ENCODE data around the gene MRPL22. TPM values are rescaled to one million over a fixed set of nuclear protein-coding genes. Genes with fewer than 3 reads are reported as not detected.

Gene MRPL22
- polyA plus RNA-seq, 1 donor (not counting 4 experiments of a cell fraction or from before 2014, with no cell fraction given): 76.9 TPM

- Histone ChIP-seq H3K9me3 (ENCODE audit: control insufficient read depth, low read depth, low read length) (no peaks in the 10 kb centered on the region), H2AFZ (ENCODE audit: control insufficient read depth, low read length) (no peak overlapping the region), H3K9me1 (ENCODE audit: control insufficient read depth, extremely low read depth, insufficient read depth, low read length) (no peaks in the 10 kb centered on the region), H3K4me2 (ENCODE audit: control insufficient read depth, extremely low read depth, insufficient read depth, low read depth, low read length) (no peak overlapping the region), H3K36me3 (ENCODE audit: control insufficient read depth in 2 of 2, extremely low read depth in 1 of 2, insufficient read depth in 2 of 2, low read length in 2 of 2) (peaks cover 21 to 27% of the 10 kb centered on the region in 2 experiments), H3K9ac (ENCODE audit: control insufficient read depth, extremely low read depth, insufficient read depth, low read length) (no peak overlapping the region), H3K79me2 (ENCODE audit: control insufficient read depth, insufficient read depth, low read length) (no peaks in the 10 kb centered on the region), H3K4me3 (ENCODE audit: control insufficient read depth in 2 of 3, extremely low read depth in 1 of 3, insufficient read depth in 2 of 3, low read depth in 1 of 3, low read length in 3 of 3) (no peak overlapping the region), H3K27ac (ENCODE audit: control insufficient read depth, insufficient read depth, low read length) (no peak overlapping the region), H3K27me3 (ENCODE audit: control insufficient read depth, extremely low read depth, insufficient read depth, low read length) (no peaks in the 10 kb centered on the region), H3K4me1 (ENCODE audit: control insufficient read depth, extremely low read depth, insufficient read depth, low read length) (no peaks in the 10 kb centered on the region), H4K20me1 (ENCODE audit: control insufficient read depth, extremely low read depth, insufficient read depth, low read length) (no peaks in the 10 kb centered on the region)
- DNase-seq (ENCODE audit: low read depth, low spot score) (no peak), FAIRE-seq (no peak)
- dilution Hi-C loops (cut with MboI; ENCODE audit: extremely low pct_ligation_motif_present, low sequenced_read_pairs): no loop called here
- TF ChIP-seq EZH2 (IDR thresholded peaks at IDR 0.05; ENCODE audit: low read length): no peak
- TF ChIP-seq CTCF (optimal IDR thresholded peaks at IDR 0.05 in 1 of 3, IDR thresholded peaks at IDR 0.05 in 1 of 3, conservative IDR thresholded peaks at IDR 0.05 in 1 of 3; ENCODE audit: extremely low read depth in 1 of 3, insufficient read depth in 2 of 3, low read length in 3 of 3): no peak
These were observed 17.1 kb upstream of the MRPL22 start for GRCh38 chr5:154923441-154924430.

GRCh38 chr5:154933537-154933936 is 7.3 kb upstream of the MRPL22 start:
- Histone ChIP-seq H3K79me2 (ENCODE audit: control insufficient read depth, insufficient read depth, low read length) (peaks cover 31% of the 10 kb centered on the region), H3K9me3 (ENCODE audit: control insufficient read depth, low read depth, low read length) (no peaks in the 10 kb centered on the region), H3K4me1 (ENCODE audit: control insufficient read depth, extremely low read depth, insufficient read depth, low read length) (peaks cover 13% of the 10 kb centered on the region), H3K4me3 (ENCODE audit: control insufficient read depth in 2 of 3, extremely low read depth in 1 of 3, insufficient read depth in 2 of 3, low read depth in 1 of 3, low read length in 3 of 3) (no peak overlapping the region), H3K4me2 (ENCODE audit: control insufficient read depth, extremely low read depth, insufficient read depth, low read depth, low read length) (no peak overlapping the region), H2AFZ (ENCODE audit: control insufficient read depth, low read length) (no peak overlapping the region), H3K36me3 (ENCODE audit: control insufficient read depth in 2 of 2, extremely low read depth in 1 of 2, insufficient read depth in 2 of 2, low read length in 2 of 2) (peaks cover 4 to 13% of the 10 kb centered on the region in 2 experiments), H3K9me1 (ENCODE audit: control insufficient read depth, extremely low read depth, insufficient read depth, low read length) (no peaks in the 10 kb centered on the region), H3K9ac (ENCODE audit: control insufficient read depth, extremely low read depth, insufficient read depth, low read length) (no peak overlapping the region), H3K27ac (ENCODE audit: control insufficient read depth, insufficient read depth, low read length) (no peak overlapping the region), H3K27me3 (ENCODE audit: control insufficient read depth, extremely low read depth, insufficient read depth, low read length) (no peaks in the 10 kb centered on the region), H4K20me1 (ENCODE audit: control insufficient read depth, extremely low read depth, insufficient read depth, low read length) (no peaks in the 10 kb centered on the region)
- TF ChIP-seq EZH2 (IDR thresholded peaks at IDR 0.05; ENCODE audit: low read length) (no peak), CTCF (optimal IDR thresholded peaks at IDR 0.05 in 1 of 3, IDR thresholded peaks at IDR 0.05 in 1 of 3, conservative IDR thresholded peaks at IDR 0.05 in 1 of 3; ENCODE audit: extremely low read depth in 1 of 3, insufficient read depth in 2 of 3, low read length in 3 of 3) (no peak)
- no peak for DNase-seq (ENCODE audit: low read depth, low spot score)
- dilution Hi-C loops (cut with MboI; ENCODE audit: extremely low pct_ligation_motif_present, low sequenced_read_pairs): no loop called here
- no peak for FAIRE-seq

Measured in keratinocyte (primary cell).